ENCODE results near the gene CKAP2. TPM values are rescaled to one million over a fixed set of nuclear protein-coding genes. Genes with fewer than 3 reads are reported as not detected.
A peak's percentile ranks its signal among the peaks of the same experiment; 100 is the strongest.
"Not testable (repeated sequence)": the region's sequence is repeated elsewhere in the genome, so short reads cannot be mapped to it uniquely, and the experiment has no call there.

CKAP2 gene, protein sequence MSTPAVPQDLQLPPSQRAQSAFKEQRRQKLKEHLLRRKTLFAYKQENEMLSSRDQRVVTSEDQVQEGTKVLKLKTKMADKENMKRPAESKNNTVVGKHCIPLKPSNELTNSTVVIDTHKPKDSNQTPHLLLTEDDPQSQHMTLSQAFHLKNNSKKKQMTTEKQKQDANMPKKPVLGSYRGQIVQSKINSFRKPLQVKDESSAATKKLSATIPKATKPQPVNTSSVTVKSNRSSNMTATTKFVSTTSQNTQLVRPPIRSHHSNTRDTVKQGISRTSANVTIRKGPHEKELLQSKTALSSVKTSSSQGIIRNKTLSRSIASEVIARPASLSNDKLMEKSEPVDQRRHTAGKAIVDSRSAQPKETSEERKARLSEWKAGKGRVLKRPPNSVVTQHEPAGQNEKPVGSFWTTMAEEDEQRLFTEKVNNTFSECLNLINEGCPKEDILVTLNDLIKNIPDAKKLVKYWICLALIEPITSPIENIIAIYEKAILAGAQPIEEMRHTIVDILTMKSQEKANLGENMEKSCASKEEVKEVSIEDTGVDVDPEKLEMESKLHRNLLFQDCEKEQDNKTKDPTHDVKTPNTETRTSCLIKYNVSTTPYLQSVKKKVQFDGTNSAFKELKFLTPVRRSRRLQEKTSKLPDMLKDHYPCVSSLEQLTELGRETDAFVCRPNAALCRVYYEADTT
- 1 to 10 TPM; 2.1 to 7.2 (median 4.3) TPM for total RNA-seq
- long read RNA-seq = 0 reads

DNA sequence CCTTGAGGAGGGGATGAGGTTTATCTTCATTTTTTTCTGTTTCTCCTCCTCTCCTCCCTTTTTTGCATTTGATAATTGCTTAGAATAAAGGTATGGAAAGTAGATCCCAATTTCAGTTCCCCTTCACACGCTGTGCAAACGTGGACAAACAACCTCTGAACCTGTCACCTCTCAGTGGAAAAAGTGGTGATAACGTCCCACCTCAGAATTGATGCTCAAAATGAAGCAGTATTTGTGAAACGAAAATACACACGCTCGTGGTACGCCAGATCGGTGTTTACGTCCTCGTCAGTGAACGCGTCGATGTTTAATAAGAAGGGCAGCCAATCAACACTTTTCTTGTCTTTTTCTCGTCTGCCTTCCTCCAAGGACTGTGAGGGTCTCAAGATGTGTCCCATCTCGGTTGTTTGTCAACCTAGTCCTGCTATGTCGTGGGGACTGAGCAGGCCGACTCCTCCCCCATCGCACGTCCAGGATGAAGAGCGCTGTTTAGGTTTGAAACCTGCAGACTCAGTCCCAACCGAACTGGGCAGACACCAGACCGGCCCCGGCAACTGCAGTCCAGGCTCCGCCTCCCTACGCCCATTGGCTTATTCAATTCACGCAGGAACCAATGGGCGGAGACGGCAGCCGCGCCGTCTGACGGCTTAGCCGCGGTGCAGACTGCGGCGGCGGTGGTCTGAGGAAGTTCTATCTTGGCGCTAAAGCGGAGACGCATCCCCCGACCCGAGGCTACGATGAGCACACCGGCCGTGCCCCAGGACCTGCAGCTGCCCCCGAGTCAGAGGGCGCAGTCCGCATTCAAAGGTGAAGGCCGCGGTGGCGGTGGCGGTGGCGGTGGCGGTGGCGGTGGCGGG is at the start of gene CKAP2:
Gene CKAP2 (plus strand): TSS at position 659 of the 857 bp plus-strand sequence. CDS start 79 bp downstream, at position 738.
- ATAC-seq (peak; percentile 88 to 93 (median 88)), DNase-seq (peak; percentile 95)
- H3K27ac ChIP-seq = peak within 1 kb of the TSS; percentile 71 to 84 (median 82)
- H3K36me3 ChIP-seq = no peaks in the 10 kb centered on the region
- peaks cover 0 to 14% (median 3%) of the 10 kb centered on the region in 4 donors for H3K4me1 ChIP-seq
- TF ChIP-seq, protein P1, sequence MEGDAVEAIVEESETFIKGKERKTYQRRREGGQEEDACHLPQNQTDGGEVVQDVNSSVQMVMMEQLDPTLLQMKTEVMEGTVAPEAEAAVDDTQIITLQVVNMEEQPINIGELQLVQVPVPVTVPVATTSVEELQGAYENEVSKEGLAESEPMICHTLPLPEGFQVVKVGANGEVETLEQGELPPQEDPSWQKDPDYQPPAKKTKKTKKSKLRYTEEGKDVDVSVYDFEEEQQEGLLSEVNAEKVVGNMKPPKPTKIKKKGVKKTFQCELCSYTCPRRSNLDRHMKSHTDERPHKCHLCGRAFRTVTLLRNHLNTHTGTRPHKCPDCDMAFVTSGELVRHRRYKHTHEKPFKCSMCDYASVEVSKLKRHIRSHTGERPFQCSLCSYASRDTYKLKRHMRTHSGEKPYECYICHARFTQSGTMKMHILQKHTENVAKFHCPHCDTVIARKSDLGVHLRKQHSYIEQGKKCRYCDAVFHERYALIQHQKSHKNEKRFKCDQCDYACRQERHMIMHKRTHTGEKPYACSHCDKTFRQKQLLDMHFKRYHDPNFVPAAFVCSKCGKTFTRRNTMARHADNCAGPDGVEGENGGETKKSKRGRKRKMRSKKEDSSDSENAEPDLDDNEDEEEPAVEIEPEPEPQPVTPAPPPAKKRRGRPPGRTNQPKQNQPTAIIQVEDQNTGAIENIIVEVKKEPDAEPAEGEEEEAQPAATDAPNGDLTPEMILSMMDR (IDR thresholded peaks at IDR 0.05) = no peak
- TF ChIP-seq POLR2A (IDR thresholded peaks at IDR 0.05) = peak; percentile 77
- H3K27me3 ChIP-seq = no peaks in the 10 kb centered on the region
- peak within 1 kb of the TSS; percentile 65 to 76 (median 66) for H3K4me3 ChIP-seq
- no peaks in the 10 kb centered on the region for H3K9me3 ChIP-seq
- 0% methylated on average over 29 of the region's 56 CpGs for WGBS (ENCODE audit: insufficient coverage, low coverage, low lambda C conversion rate, missing lambda C conversion rate)
- intact Hi-C loops (cut with DNase I) = loop anchor here (5.0 kb wide), 1 partner anchor 113 kb away; no protein-coding TSS in a partner anchor

DNA sequence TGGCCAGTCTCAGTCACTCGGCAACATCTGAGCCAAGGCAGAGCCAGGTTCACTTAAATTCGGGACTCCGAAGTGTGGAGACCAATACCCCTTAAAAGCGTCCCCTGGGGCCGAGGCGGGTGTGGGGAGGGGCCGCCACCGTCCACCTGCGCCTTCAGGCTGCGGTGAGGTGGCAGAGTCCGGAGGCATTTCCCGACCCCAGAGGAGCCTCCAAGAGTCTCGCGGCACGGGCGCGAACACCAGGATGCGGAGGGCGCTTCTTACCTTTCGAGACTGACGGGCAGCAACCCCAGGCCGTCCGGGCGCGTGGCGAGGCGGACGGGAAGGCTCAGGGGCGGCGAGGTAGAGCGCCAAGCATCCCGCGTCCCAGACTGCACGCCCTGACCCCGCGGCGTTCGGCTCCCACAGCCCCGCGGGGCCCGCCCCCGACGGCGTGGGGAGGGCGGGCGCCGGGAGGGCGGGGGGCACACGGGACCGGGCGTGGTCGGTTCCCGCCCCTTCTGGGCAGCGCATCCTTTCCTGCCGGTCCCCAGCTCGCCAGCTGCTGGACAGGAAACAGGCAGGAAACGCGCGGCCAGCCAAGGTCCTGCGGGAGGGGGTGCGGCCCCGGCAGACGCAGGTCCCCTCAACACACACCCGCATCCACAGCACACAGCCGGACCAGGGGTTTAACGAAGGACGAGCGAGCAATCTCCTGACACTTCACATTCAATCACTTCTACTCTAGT is 49.3 kb upstream of the CKAP2 start, which contains the start of gene THSD1:
Gene THSD1 (minus strand): TSS at position 406 of the 728 bp plus-strand sequence. CDS start 3,572 bp downstream, outside the sequence.
- TF ChIP-seq, protein P1 (IDR thresholded peaks at IDR 0.05) = no peak
- TF ChIP-seq POLR2A (IDR thresholded peaks at IDR 0.05) = no peak
- peak within 1 kb of the TSS; percentile 6 to 61 (median 16) for H3K27ac ChIP-seq
- H3K27me3 ChIP-seq = no peaks in the 10 kb centered on the region
- intact Hi-C loops (cut with DNase I) = no loop called here
- no peaks in the 10 kb centered on the region for H3K36me3 ChIP-seq
- DNase-seq (peak; percentile 75 to 84 (median 81)), ATAC-seq (peak; percentile 90 to 94 (median 92))
- H3K4me1 ChIP-seq = peaks cover 0 to 13% (median 2%) of the 10 kb centered on the region in 4 donors
- peak within 1 kb of the TSS; percentile 40 to 69 (median 58) for H3K4me3 ChIP-seq
- H3K9me3 ChIP-seq = no peaks in the 10 kb centered on the region
- WGBS (ENCODE audit: insufficient coverage, low coverage, low lambda C conversion rate, missing lambda C conversion rate) = under 1% methylated on average over 21 of the region's 68 CpGs

DNA sequence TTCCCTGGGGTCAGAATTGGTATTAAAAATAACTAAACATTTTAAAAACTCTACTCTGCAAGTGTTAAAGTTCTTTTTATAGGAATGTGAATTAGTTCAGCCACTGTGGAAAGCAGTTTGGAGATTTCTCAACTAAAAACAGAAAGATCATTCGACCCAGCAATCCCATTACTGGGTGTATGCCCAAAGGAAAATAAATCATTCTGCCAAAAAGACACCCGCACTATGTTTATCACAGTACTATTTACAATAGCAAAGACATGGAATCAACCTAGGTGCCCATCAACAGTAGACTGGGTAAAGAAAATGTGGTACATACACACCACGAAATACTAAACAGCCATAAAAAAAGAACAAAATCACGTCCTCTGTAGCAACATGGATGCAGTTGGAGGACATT is 48.6 kb upstream of the CKAP2 start:
- peak; percentile 56 to 70 (median 67) for ATAC-seq
- intact Hi-C loops (cut with DNase I) = no loop called here
- no peak for DNase-seq
- Histone ChIP-seq H3K36me3 (no peaks in the 10 kb centered on the region), H3K9me3 (no peaks in the 10 kb centered on the region), H3K4me1 (peaks cover 0 to 18% (median 2%) of the 10 kb centered on the region in 4 donors), H3K27ac (peak overlapping the region; percentile 6 to 61 (median 16)), H3K27me3 (no peaks in the 10 kb centered on the region), H3K4me3 (peak overlapping the region; percentile 40 to 69 (median 58))
- TF ChIP-seq POLR2A (IDR thresholded peaks at IDR 0.05) = no peak
- TF ChIP-seq, protein P1 (IDR thresholded peaks at IDR 0.05) = no peak
- 29% methylated on average over 4 of the region's 4 CpGs for WGBS (ENCODE audit: insufficient coverage, low coverage, low lambda C conversion rate, missing lambda C conversion rate)

DNA sequence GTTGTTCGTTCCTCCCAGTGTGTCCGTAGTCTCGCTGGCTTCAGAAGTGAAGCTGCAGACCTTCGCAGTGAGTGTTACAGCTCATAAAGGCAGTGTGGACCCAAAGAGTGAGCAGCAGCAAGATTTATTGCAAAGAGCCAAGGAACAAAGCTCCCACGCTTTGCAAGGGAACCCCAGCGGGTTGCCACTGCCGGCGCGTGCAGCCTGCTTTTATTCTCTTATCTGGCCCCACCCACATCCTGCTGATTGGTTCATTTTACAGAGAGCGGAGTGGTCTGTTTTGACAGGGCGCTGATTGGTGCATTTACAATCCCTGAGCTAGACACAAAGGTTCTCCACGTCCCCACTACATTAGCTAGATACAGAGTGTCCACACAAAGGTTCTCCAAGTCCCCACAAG is 47.8 kb upstream of the CKAP2 start:
- DNase-seq; H3K4me3 ChIP-seq; ATAC-seq; H3K36me3 ChIP-seq; intact Hi-C loops (cut with DNase I); H3K27me3 ChIP-seq; H3K9me3 ChIP-seq; H3K27ac ChIP-seq: not testable (repeated sequence)
- 100% methylated on average over 1 of the region's 12 CpGs for WGBS (ENCODE audit: insufficient coverage, low coverage, low lambda C conversion rate, missing lambda C conversion rate)
- peaks cover 0 to 23% (median 2%) of the 10 kb centered on the region in 4 donors for H3K4me1 ChIP-seq

DNA sequence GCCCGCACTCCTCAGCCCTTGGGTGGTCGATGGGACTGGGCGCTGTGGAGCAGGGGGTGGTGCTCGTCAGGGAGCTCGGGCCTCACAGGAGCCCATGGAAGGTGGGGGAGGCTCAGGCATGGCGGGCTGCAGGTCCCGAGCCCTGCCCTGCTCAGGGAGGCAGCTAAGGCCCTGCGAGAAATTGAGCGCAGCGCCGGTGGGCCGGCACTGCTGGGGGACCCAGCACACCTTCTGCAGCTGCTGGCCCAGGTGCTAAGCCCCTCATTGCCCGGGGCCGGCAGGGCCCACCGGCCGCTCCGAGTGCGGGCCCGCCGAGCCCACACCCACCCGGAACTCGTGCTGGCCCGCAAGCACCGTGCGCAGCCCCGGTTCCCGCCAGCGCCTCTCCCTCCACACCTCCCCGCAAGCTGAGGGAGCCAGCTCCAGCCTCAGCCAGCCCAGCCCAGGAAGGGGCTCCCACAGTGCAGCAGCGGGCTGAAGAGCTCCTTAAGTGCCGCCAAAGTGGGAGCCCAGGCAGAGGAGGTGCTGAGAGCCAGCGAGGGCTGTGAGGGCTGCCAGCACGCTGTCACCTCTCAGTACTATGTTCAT is 47.1 kb upstream of the CKAP2 start:
- intact Hi-C loops (cut with DNase I); DNase-seq; ATAC-seq; H3K36me3 ChIP-seq; H3K9me3 ChIP-seq; H3K4me3 ChIP-seq; H3K27ac ChIP-seq; H3K27me3 ChIP-seq: not testable (repeated sequence)
- peaks cover 0 to 23% (median 2%) of the 10 kb centered on the region in 4 donors for H3K4me1 ChIP-seq
- no CpG with 5 or more reads among the region's 33 CpGs for WGBS (ENCODE audit: insufficient coverage, low coverage, low lambda C conversion rate, missing lambda C conversion rate)
